GM18526 (cell line): ENCODE measurements around the gene MORN1.

Experiments used
- POLR2A ChIP-seq: IDR thresholded peaks from 3 replicates; pipeline ENCODE4 v1.6.1; 2011; ENCODE audit not compliant: insufficient read length; ENCODE audit errors: extremely low read depth

MORN1 gene

DNA sequence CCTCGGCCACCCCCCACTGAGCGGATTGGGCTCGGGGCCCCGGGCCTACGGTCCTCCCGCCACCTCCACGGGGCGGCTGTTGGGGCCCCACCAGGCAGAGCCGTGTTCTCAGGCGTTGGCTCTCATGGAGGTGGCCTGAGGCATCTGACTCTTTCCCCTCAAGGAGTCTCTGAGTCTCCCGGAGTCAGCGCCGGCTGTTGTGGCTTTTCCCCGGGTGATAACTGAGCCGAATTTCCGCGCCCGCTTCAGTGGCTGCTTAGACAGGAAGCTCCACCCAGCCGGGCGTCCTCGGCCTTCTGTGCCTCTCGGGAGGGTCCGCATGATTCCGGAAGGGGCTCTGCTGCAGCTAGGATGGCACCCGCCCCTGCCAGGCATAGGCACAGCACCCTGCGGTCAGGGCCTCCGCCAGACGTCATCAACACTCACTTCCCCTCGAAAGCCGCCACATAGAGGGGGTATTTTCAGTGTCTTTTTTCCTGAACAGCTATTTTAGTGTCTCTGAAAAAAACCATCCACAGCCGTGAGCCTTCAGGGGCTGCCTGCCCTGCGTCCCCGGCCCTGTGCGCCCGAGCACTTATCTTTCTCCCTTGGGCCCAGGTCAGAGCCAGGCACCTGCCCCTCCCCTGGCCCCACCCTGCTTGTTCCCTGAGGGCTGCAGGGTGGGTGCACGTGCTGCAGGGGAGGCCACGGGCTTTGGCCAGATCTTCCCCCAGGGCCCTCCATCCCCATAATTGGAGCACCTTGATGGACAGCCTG is 90.3 kb downstream of the MORN1 start:
- TF ChIP-seq POLR2A = peak; percentile 67

DNA sequence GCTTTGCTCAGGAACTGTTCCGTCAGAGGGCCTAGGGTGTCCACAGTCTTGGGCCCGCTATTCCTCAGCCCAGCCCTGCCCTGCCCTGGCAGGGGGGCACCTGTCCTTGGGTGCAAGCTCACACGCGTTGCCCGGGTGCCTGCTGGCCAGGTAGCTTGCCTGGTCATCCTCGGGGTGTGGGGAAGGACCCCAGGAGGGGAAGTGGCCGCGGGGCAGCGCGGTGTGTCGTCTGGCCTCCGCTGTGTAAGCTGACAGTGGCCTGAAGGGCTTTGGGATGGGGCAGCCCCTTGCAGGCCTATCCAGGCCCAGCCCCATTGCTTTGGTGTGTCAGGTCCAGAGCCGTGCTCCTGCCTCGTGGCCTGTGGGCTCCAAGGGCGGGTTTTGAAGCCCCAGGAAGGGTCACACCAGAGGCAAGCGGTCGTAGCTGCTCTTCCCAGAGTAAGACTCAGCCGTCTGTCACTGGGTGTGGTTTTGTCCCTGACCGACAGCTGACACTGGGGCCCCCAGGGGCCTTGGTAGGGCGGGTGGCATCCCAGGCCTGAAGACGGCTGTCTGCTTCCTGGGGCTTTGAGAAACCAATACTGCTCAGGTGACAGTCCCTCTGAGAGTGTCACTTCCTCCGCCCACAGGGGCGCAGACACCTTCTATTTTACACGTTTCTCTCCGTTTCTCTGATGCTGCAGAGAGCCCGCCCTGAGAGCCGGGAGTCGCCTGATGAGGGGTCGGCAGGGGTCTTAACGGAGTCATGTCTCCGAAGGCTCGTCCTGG is 91.2 kb downstream of the MORN1 start:
- TF ChIP-seq POLR2A = peak; percentile 53

DNA sequence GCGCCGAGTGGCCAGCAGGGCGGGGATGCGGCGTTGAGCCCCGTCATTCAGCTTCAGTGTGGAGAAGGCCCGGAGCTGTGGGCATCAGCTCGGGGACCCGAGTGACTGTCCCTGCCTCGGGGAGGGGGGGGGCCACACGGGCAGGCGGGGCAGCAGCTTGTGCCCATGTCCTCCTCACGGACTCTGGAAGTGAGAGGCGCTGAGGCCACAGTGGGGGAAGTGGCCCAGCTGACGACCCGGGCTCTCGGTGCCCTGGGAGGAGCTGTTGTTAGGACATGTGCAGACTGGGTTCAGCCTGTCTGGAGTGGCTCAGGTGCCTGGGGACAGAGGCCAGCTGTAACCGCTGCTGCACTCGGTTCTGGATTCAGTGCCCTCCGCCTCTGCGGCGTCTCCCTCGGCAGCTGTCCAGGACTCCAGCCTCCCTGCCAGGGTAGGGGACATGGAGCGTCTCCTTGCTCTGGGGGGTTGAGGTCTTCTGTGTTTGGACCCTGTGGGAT is 92.2 kb downstream of the MORN1 start:
- TF ChIP-seq POLR2A = no peak

DNA sequence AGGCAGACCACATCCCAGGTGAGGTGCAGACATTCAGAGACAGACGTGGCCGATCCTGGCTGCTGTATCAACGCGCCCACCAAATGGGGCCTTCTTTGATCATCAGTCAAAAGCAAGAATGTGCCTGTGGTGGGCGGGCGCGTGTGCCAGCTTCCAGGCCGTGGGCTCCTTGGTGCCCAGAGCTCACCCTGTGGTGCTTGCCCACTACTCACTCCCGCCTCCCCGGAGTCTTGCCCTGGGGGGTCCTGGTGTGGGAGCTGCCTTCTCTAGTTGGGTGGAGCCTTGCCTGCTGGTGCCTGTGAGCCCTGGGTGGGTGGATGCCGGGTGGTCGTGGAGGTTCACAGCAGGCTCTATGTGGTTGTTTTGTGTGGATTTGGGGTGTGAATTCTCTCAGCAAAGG is 92.7 kb downstream of the MORN1 start:
- no peak for TF ChIP-seq POLR2A

DNA sequence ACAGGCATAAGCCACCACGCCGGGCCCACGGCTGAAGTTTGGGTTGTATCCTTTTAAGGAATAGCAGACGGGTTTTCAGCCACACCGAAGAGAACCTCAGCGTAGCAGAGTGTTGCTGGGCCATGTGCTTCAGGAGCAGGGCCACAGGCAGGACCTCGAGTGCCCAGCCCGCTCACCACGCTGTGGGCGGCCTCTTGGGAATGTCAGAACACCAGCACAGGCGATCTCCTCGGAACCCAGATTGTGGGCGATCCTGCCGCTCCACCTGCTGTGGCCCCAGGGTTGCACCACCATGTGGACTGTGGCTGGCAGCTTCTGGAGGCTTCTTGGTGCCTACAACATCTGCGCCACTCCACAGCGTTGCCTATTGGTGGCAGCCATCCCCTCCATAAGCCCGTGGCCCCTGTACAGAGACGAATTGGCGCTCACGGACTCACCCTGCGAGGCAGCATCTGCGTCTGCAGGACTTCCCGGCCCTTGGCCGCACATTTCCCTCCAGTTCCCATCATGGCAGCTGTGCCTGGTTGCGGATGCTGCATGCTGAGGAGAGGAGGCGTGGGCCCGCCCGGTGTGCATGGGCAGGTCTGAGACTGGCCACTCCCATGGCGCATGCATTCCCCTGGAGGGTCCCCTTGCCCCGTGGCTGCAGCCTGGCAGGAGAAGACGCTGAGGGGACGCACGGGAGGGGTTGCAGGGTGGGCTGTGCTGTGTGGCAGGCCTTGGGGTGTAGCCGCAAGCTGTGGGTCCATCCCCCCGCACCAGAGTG is 93.9 kb downstream of the MORN1 start:
- TF ChIP-seq POLR2A = no peak

DNA sequence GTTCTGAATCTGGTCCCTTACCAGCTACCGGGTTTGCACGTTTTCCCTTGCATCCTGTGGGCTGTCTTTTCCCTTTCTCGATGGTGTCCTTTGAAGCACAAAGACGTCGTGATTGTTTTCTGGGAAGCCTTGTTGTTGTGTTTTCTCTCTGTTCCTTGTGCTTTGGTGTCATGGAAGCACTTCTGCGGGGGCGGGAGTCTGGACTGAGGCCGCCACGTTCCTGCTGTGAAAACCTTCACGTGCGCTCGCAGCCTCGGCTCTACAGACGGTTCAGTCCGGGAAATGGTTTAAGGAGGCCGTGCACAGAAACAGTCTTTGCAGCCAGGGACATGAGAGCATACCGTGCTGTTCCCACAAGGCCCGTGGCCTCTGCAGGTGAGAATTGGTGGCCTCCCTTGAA is 94.7 kb downstream of the MORN1 start:
- TF ChIP-seq POLR2A = no peak

DNA sequence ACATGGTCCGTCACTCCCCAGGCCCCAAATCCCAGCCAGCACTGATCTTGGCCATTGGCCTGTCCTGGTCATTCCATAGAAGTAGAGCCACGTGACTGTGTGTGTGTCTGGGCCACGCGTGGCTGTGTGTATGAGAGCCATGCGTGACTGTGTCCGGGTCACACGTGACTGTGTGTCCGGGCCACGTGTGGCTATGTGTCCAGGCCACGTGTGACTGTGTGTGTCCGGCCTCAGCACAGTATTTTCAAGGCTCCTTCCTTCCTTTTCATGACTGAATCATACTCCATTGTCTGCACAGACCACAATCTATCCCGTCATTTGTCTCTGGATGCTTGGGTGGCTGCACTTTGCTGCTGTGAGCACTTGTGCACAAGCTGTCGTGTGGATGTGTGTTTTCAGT is 95.8 kb downstream of the MORN1 start:
- no peak for TF ChIP-seq POLR2A

DNA sequence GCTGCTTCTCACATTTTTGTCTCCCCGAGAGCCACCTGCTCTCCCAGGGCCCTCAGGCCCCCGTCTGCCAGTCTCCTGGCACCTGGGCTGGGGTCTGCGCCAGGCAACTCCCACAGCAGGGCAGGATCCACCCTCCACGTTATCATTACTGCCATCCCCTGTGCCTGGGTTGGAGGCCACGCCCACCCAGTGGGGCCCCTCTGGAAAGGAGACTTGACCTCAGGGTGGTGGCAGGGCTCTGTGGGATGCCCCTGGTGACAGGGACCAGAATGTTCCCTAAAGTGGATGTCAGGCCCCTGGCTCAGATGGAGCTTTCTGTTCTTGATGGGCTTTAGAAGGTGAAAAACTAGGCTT is 96.7 kb downstream of the MORN1 start:
- TF ChIP-seq POLR2A = no peak

DNA sequence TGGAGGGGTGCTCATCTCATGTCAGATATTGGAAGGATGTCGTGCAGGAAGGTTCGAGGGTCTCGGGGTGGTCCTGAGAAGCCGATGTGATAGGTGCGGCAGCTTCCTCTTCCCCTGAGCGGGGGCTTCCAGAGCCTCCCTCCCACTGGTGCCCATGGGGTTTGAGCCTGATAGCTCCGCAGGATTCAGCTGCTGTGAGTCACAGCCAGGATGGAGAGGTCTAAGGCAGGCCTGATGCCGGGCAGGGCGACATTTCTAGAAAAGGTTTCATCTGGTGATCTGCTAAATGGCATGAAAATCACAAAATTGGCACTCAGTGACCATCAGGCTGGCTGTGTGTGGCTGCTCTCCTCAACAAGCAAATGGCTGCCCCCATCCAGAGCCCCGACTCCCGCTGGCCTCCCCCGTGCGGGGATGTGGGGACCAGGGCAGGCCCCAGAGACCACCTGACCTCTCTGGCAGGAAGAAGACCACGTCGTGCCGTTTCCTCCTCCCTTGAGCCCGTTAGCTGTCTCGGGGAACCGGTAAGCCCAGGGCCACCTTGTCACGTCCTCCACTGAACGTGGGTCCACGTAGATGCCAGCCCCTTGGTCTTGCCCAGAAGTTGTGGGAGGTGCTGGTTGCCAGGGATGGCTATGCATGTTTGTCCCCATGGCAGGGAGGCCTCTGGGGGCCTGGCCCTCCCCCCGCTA is 97.2 kb downstream of the MORN1 start:
- no peak for TF ChIP-seq POLR2A

DNA sequence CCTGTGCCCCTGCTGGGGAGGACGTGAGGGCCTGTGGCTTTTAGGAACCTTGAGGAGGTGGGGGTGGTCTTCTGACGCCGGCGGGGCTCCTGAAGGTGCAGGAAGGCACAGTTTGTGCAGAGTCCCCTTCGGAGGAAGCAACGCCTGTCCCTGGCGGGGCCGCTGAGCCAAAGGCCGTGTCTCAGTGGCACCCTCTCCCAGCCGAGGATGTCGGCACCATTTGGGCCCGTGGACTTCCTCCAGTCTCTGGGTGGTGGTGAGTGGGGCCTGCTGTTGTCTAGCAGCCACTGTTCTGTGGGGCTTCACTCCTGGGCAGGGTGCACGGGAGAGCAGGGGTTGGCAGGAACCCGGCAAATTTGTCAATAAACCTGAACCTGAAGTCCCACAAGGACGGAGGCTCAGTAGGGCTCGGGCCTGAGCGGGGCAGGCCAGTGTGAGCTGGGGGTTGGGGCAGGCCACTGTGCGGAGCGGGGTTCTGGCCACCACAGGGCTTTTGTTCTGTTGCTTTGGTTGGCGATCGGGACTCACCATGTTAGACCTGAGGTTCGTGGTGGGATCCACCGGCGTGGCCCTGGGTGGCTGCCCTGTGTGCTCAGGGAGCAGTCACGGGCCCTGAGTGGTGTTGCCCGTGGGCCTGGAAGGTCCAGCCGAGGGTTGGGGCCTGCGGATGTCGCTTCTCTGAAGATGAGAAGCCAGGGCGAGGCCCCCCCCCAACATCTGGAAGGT is 98.5 kb downstream of the MORN1 start:
- TF ChIP-seq POLR2A = no peak

DNA sequence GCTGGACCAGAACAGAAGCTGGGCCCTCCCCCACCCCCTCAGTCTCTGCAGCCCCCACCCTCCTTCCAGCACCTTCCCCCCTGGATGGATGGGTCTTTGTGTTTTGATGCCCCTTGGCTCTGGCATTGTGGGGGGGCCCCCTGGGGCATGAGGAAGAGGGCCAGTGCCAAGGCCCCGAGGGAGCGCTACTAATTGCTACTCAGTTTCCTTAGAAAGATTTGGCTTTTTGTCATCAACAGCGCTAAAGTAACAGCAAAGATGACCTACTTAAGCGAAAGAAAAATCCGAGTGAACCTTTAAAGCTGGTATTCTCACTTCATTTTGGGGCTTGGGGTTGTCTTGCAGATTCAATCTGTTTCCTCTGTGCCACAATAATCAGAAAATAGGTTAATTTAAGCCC is 99.8 kb downstream of the MORN1 start:
- no peak for TF ChIP-seq POLR2A

DNA sequence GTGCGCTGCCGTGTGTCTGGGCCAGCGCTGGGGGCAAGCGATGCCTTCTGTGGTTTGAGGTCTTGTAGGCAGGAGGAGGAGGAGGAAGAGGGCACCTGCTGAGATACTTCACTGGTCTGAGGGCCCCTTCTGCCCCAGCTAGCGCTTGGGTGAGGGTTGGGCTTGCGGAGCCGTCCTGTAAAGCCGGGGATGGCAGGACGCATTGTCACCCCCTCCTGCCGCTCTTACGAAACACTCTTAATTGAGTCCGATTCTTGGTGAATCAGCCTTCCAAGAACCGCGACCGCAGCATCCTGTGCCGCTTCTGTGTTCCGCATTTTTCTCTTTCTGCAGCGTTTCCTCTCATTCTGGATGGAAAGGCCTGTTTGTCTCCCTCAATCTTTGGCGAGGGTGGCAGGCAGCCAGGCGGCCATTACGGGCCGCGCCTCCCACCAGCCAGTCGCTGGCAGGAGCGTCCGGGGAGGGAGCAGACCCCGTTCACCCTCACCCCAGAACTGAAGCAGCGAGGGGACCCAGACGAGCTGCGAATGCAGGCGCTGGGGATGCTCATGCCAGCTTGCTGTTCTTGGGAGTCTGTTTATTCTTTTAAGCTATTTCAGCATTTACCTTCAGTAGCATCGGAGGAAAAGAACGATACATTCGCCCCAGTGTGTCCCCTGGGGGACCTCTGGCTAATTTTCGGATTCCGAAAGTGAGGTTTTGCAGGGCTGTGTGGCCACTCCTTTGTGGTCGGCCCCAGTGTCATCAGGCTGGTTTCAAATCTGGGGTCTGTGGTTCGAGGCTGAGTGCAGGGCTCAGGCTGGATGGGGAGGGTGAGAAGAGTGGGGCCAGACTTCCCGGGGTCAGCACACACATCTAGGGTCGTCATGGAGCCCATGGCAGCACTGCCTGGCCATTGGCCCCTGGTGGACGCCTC is 100.5 kb downstream of the MORN1 start:
- TF ChIP-seq POLR2A = no peak

DNA sequence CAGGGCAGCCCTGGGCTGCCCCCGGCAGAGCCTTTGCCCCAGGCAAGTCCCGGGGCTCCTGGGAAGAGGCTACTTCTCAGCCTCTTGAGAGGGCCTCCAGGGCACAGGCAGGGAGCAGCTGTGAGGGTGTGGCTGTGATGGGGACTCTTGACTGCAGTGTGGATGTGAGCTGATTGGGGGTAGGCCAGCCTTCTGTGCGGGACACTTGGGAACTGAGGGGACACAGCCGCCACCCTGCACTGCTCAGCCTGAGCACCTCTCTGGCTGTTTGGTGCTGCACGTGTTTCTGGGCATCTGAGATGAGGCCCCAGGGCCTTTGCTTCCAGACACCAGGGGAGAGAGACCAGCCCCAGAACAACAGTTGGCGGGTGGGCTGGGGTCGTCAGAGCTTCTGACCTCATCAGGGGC is 101.2 kb downstream of the MORN1 start:
- no peak for TF ChIP-seq POLR2A

DNA sequence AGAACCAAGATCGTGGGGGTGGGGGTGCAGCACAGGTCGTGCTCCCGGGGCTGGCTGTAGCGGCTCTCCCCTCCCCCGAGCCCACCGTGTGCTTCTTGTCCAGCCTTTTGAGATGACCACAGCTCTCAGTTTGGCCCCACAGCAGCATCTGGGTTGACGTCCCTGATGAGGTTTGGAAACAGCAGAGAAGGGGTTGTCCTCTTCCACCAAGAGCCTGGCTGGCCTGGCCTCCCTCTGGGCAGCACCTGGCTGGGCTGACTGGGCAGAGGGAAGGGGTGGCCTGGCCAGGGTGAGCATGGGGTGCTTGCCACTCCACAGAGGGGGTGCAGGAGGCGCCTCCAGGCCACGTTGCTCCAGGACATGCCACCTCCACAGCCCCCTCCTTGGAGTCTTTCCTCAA is 101.7 kb downstream of the MORN1 start:
- no peak for TF ChIP-seq POLR2A
